Stomach (tissue), 4 donors: Measurements from ENCODE around the gene MRPS31.

Source experiments
- CTCF ChIP-seq, 7 experiments: fragments of 450-650 bp in 4 of 7; fragments of 200-600 bp in 3 of 7; sonication (generic) in 3 of 7; IDR thresholded peaks; one replicate each; pipeline ENCODE4 v1.5.1; 2016 to 2019; ENCODE audit warnings: antibody characterized with exemption in 7 of 7, control low read depth in 2 of 7, mild to moderate bottlenecking in 1 of 7
- POLR2AphosphoS5 ChIP-seq, 3 donors: sonication (generic); formaldehyde crosslinking; IDR thresholded peaks; one replicate each; pipeline ENCODE4 v1.6.1; 2016; ENCODE audit warnings: antibody characterized with exemption in 3 of 3

GRCh38 chr13:40692946-40693345, 78.0 kb downstream of the MRPS31 start:
- TF ChIP-seq CTCF (IDR thresholded peaks at IDR 0.05) = no peak
- no peak for TF ChIP-seq POLR2AphosphoS5 (IDR thresholded peaks at IDR 0.05)
